ENCODE results near the gene SP140L.

Gene SP140L

GRCh38 chr2:230312638-230313037 is 14.4 kb upstream of the SP140L start:
- Histone ChIP-seq H3K4me3 (ENCODE audit: low read depth, low read length) (no peak overlapping the region), H3K27ac (no peak overlapping the region), H3K9me3 (ENCODE audit: severe bottlenecking) (no peaks in the 10 kb centered on the region), H3K36me3 (no peaks in the 10 kb centered on the region), H3K27me3 (ENCODE audit: insufficient read depth, low read depth, severe bottlenecking) (peaks cover 32% of the 10 kb centered on the region)
- DNase-seq, result no peak
- no peak for TF ChIP-seq CTCF (IDR thresholded peaks at IDR 0.05; ENCODE audit: low read depth, low read length)

GRCh38 chr2:230317366-230317765 is 9.6 kb upstream of the SP140L start:
- H3K4me3 ChIP-seq (ENCODE audit: low read depth, low read length), result no peak overlapping the region

GRCh38 chr2:230318190-230319121 is 8.5 kb upstream of the SP140L start:
- no peak for DNase-seq
- Histone ChIP-seq H3K9me3 (ENCODE audit: severe bottlenecking) (no peaks in the 10 kb centered on the region), H3K27me3 (ENCODE audit: insufficient read depth, low read depth, severe bottlenecking) (peaks cover 23% of the 10 kb centered on the region), H3K4me3 (ENCODE audit: low read depth, low read length) (no peak overlapping the region), H3K36me3 (no peaks in the 10 kb centered on the region), H3K27ac (no peak overlapping the region)
- no peak for TF ChIP-seq CTCF (IDR thresholded peaks at IDR 0.05; ENCODE audit: low read depth, low read length)

More at GRCh38 chr2:230317366-230317765, 9.6 kb upstream of the SP140L start:
- TF ChIP-seq CTCF (IDR thresholded peaks at IDR 0.05; ENCODE audit: low read depth, low read length), result no peak
- Histone ChIP-seq H3K27me3 (ENCODE audit: insufficient read depth, low read depth, severe bottlenecking) (peaks cover 22% of the 10 kb centered on the region), H3K9me3 (ENCODE audit: severe bottlenecking) (no peaks in the 10 kb centered on the region), H3K36me3 (no peaks in the 10 kb centered on the region), H3K27ac (no peak overlapping the region)
- no peak for DNase-seq

- Histone ChIP-seq H3K36me3 (no peaks in the 10 kb centered on the region), H3K4me3 (ENCODE audit: low read depth, low read length) (no peak overlapping the region), H3K27me3 (ENCODE audit: insufficient read depth, low read depth, severe bottlenecking) (peaks cover 21% of the 10 kb centered on the region), H3K27ac (no peak overlapping the region), H3K9me3 (ENCODE audit: severe bottlenecking) (no peaks in the 10 kb centered on the region)
- DNase-seq, result no peak
- no peak for TF ChIP-seq CTCF (IDR thresholded peaks at IDR 0.05; ENCODE audit: low read depth, low read length)
Measured at GRCh38 chr2:230319211-230319862, 7.7 kb upstream of the SP140L start.

GRCh38 chr2:230321031-230321430 is 6.0 kb upstream of the SP140L start:
- no peak for DNase-seq
- Histone ChIP-seq H3K36me3 (no peaks in the 10 kb centered on the region), H3K27me3 (ENCODE audit: insufficient read depth, low read depth, severe bottlenecking) (peaks cover 26% of the 10 kb centered on the region), H3K27ac (no peak overlapping the region), H3K9me3 (ENCODE audit: severe bottlenecking) (no peaks in the 10 kb centered on the region), H3K4me3 (ENCODE audit: low read depth, low read length) (no peak overlapping the region)
- TF ChIP-seq CTCF (IDR thresholded peaks at IDR 0.05; ENCODE audit: low read depth, low read length), result no peak
